Mesendoderm (in vitro differentiated cells): ENCODE results near the gene IGF2R.

Experiments used
- DNase-seq: peaks from one replicate; pipeline ENCODE4 v3.0.0; 2013
- H2AK5ac ChIP-seq: 2 replicates; pipeline ENCODE4 v1.6.1; 2013; ENCODE audit warnings: low read length, inconsistent platforms
- H2BK120ac ChIP-seq: 2 replicates; pipeline ENCODE4 v1.6.1; 2013; ENCODE audit warnings: low read depth, mild to moderate bottlenecking, low read length, moderate library complexity, mixed read lengths
- H2BK15ac ChIP-seq: replicated peaks from 2 replicates; pipeline ENCODE4 v1.6.1; 2013; ENCODE audit warnings: low read depth, mild to moderate bottlenecking, moderate library complexity
- H2BK5ac ChIP-seq: 2 replicates; pipeline ENCODE4 v1.6.1; 2013; ENCODE audit warnings: low read length, inconsistent platforms
- H3K18ac ChIP-seq: 2 replicates; pipeline ENCODE4 v1.6.1; 2013; ENCODE audit warnings: mild to moderate bottlenecking, low read length, mixed read lengths
- H3K23ac ChIP-seq: one replicate; pipeline ENCODE4 v1.6.1; 2013; ENCODE audit warnings: low read length
- H3K27ac ChIP-seq: 2 replicates; pipeline ENCODE4 v1.5.1; 2013; ENCODE audit warnings: low read depth, mild to moderate bottlenecking, inconsistent platforms, low read length, moderate library complexity
- H3K27me3 ChIP-seq: 2 replicates; pipeline ENCODE4 v1.6.1; 2013; ENCODE audit warnings: low read length, control low read depth, mild to moderate bottlenecking, inconsistent platforms; ENCODE audit not compliant: insufficient read depth, poor library complexity
- H3K36me3 ChIP-seq: 2 replicates; pipeline ENCODE4 v1.6.1; 2013; ENCODE audit warnings: low read length, inconsistent platforms; ENCODE audit not compliant: control insufficient read depth, insufficient read depth
- H3K4ac ChIP-seq: one replicate; pipeline ENCODE4 v1.6.1; 2013; ENCODE audit warnings: low read depth, mild to moderate bottlenecking, low read length, moderate library complexity
- H3K4me1 ChIP-seq: 2 replicates; pipeline ENCODE4 v1.6.1; 2013; ENCODE audit warnings: low read depth, low read length, inconsistent platforms; ENCODE audit not compliant: control insufficient read depth
- H3K4me2 ChIP-seq: 2 replicates; pipeline ENCODE4 v1.6.1; 2013; ENCODE audit warnings: low read length
- H3K4me3 ChIP-seq: 2 replicates; pipeline ENCODE4 v1.5.1; 2013; ENCODE audit warnings: mild to moderate bottlenecking, low read length
- H3K56ac ChIP-seq: one replicate; pipeline ENCODE4 v1.6.1; 2013; ENCODE audit warnings: low read length
- H3K79me1 ChIP-seq: 2 replicates; pipeline ENCODE4 v1.6.1; 2013; ENCODE audit warnings: low read length, inconsistent platforms
- H3K79me2 ChIP-seq: 2 replicates; pipeline ENCODE4 v1.6.1; 2013; ENCODE audit warnings: mild to moderate bottlenecking, low read length; ENCODE audit not compliant: control insufficient read depth, insufficient read depth
- H3K9ac ChIP-seq: 2 replicates; pipeline ENCODE4 v1.6.1; 2013; ENCODE audit warnings: low read length, inconsistent platforms
- H4K5ac ChIP-seq: one replicate; pipeline ENCODE4 v1.6.1; 2013; ENCODE audit warnings: low read length
- H4K8ac ChIP-seq: one replicate; pipeline ENCODE4 v1.6.1; 2013; ENCODE audit warnings: low read depth, mild to moderate bottlenecking, control low read depth, low read length, moderate library complexity
- WGBS: extraction: QIAGEN DNeasy Blood & Tissue Kit; methylation state at CpG from one replicate; pipeline ENCODE4 v1.1.7; 2013; ENCODE audit warnings: low lambda C conversion rate, missing lambda C conversion rate; ENCODE audit not compliant: insufficient coverage; ENCODE audit errors: extremely low coverage; 5-methylcytosine and 5-hydroxymethylcytosine counted together

The IGF2R gene

DNA sequence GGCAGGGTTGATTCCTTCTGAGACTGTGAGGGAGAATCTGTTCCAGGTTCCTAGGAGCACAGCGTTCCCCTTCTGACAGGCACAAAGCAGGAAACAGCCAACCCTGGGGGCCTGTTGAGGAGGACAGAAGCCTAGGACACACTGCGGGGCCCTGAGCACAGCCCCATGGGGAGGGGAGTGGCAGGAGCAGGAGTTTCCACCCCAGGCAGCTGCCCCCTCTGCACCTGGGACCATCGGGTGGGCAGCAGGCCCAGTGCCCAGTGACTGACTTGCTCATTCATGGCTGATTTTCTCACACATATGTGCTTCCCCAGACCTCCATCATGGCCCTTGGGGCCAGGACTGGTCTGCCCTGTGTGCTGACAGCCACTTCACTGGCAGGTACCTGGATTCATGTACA is 146.5 kb downstream of the IGF2R start:
- no peak overlapping the region for H2BK5ac ChIP-seq
- H3K9ac ChIP-seq, result no peak overlapping the region
- no peak overlapping the region for H3K23ac ChIP-seq
- no peak overlapping the region for H3K4me2 ChIP-seq
- WGBS, result no CpG with 5 or more reads among the region's 3 CpGs
- H3K4me1 ChIP-seq, result no peaks in the 10 kb centered on the region
- H3K4ac ChIP-seq, result no peak overlapping the region
- H4K8ac ChIP-seq, result no peak overlapping the region
- no peak overlapping the region for H2AK5ac ChIP-seq
- no peak overlapping the region for H3K18ac ChIP-seq
- no peak overlapping the region for H3K4me3 ChIP-seq
- no peaks in the 10 kb centered on the region for H3K36me3 ChIP-seq
- no peak overlapping the region for H2BK15ac ChIP-seq
- no peaks in the 10 kb centered on the region for H3K79me1 ChIP-seq
- DNase-seq, result no peak
- no peaks in the 10 kb centered on the region for H3K27me3 ChIP-seq
- H3K79me2 ChIP-seq, result no peaks in the 10 kb centered on the region
- H2BK120ac ChIP-seq, result no peak overlapping the region
- no peak overlapping the region for H3K27ac ChIP-seq
- no peak overlapping the region for H4K5ac ChIP-seq
- no peak overlapping the region for H3K56ac ChIP-seq

GRCh38 chr6:160116411-160116810 is 147.5 kb downstream of the IGF2R start:
- Histone ChIP-seq H3K4ac (no peak overlapping the region), H3K4me3 (no peak overlapping the region), H2BK15ac (no peak overlapping the region), H4K5ac (no peak overlapping the region), H3K18ac (no peak overlapping the region), H3K56ac (no peak overlapping the region), H3K79me1 (no peaks in the 10 kb centered on the region), H4K8ac (no peak overlapping the region), H3K4me1 (no peaks in the 10 kb centered on the region), H3K36me3 (no peaks in the 10 kb centered on the region), H3K79me2 (no peaks in the 10 kb centered on the region), H3K23ac (no peak overlapping the region), H2AK5ac (no peak overlapping the region), H3K27ac (no peak overlapping the region), H3K9ac (no peak overlapping the region), H3K27me3 (no peaks in the 10 kb centered on the region), H2BK5ac (no peak overlapping the region), H2BK120ac (no peak overlapping the region), H3K4me2 (no peak overlapping the region)
- DNase-seq, result no peak
- WGBS, result no CpG with 5 or more reads among the region's 2 CpGs

- H3K9ac ChIP-seq, result no peak overlapping the region
- no peak overlapping the region for H4K8ac ChIP-seq
- H2BK15ac ChIP-seq, result no peak overlapping the region
- no peak overlapping the region for H3K4me3 ChIP-seq
- no peak overlapping the region for H2BK5ac ChIP-seq
- no peaks in the 10 kb centered on the region for H3K27me3 ChIP-seq
- H3K4me2 ChIP-seq, result no peak overlapping the region
- no peaks in the 10 kb centered on the region for H3K4me1 ChIP-seq
- H4K5ac ChIP-seq, result no peak overlapping the region
- no peaks in the 10 kb centered on the region for H3K79me2 ChIP-seq
- H3K79me1 ChIP-seq, result no peaks in the 10 kb centered on the region
- H3K36me3 ChIP-seq, result no peaks in the 10 kb centered on the region
- no peak overlapping the region for H3K27ac ChIP-seq
- no peak overlapping the region for H3K56ac ChIP-seq
- DNase-seq, result no peak
- H3K4ac ChIP-seq, result no peak overlapping the region
- WGBS, result no CpG with 5 or more reads among the region's 6 CpGs
- no peak overlapping the region for H2AK5ac ChIP-seq
- no peak overlapping the region for H3K23ac ChIP-seq
- no peak overlapping the region for H2BK120ac ChIP-seq
- no peak overlapping the region for H3K18ac ChIP-seq
Observed at GRCh38 chr6:160117137-160117536, 148.3 kb downstream of the IGF2R start.

DNA sequence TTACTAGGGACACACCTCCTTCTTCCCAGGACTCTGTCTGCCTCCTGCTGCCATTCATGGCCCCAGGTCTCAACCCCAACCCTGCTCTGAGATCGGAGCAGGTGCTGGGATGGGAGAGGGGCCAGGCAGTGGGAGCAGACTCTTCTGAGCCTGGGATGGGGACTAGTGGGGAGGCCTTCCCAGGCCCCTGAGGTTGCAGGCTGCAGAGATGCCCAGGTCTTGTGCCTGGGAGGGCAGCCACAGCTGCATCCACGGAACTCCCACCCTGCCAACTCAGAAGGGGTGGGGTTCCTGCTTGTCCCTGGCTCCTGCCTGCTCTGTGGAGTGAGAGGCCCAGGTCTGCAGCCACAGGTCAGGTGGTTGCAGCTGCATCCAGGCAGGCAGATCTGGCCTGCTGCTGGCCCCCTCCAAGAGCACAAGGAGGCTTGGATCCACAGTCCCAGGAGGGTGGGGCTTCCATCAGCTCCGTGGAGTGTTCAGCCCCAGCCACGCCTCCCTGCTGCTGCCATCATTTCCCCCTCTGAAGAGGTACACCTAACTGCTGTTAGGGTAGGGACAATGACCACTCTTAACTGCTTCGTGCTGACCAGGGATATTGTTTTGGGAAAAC is 149.8 kb downstream of the IGF2R start:
- H3K4me2 ChIP-seq, result no peak overlapping the region
- H3K4ac ChIP-seq, result no peak overlapping the region
- H3K36me3 ChIP-seq, result no peaks in the 10 kb centered on the region
- no peak overlapping the region for H4K5ac ChIP-seq
- no peaks in the 10 kb centered on the region for H3K79me1 ChIP-seq
- H3K4me1 ChIP-seq, result no peaks in the 10 kb centered on the region
- no peak overlapping the region for H2BK15ac ChIP-seq
- H3K79me2 ChIP-seq, result no peaks in the 10 kb centered on the region
- no peak for DNase-seq
- H3K18ac ChIP-seq, result no peak overlapping the region
- H3K23ac ChIP-seq, result no peak overlapping the region
- H3K27ac ChIP-seq, result no peak overlapping the region
- H2BK120ac ChIP-seq, result no peak overlapping the region
- H3K56ac ChIP-seq, result no peak overlapping the region
- H3K27me3 ChIP-seq, result no peaks in the 10 kb centered on the region
- H3K4me3 ChIP-seq, result no peak overlapping the region
- no peak overlapping the region for H4K8ac ChIP-seq
- no CpG with 5 or more reads among the region's 5 CpGs for WGBS
- H2BK5ac ChIP-seq, result no peak overlapping the region
- no peak overlapping the region for H3K9ac ChIP-seq
- H2AK5ac ChIP-seq, result no peak overlapping the region

DNA sequence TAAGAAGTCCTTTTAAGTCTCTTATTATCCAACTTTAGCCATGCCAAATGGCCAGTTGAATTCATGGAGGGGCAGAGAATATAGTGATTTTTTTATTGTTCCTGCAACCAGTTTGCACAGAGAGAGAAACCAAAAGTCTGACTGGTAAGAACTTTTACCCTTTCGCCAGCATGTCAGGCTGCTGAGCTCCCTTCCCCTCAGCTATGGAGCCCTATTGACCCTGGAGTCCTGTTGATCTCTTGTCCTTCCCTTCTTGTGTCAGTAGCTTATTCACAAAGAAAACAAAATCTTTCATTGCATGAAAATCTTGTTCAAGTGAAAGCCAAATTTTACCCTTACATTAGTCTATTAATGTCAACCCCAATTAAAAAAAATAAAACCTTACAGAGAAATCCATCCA is 151.2 kb downstream of the IGF2R start:
- Histone ChIP-seq H2BK5ac (no peak overlapping the region), H3K27me3 (no peaks in the 10 kb centered on the region), H3K4me2 (no peak overlapping the region), H4K5ac (no peak overlapping the region), H3K9ac (no peak overlapping the region), H2BK120ac (no peak overlapping the region), H3K4me3 (no peak overlapping the region), H3K56ac (no peak overlapping the region), H3K79me2 (no peaks in the 10 kb centered on the region), H4K8ac (no peak overlapping the region), H3K18ac (no peak overlapping the region), H3K4me1 (no peaks in the 10 kb centered on the region), H3K23ac (no peak overlapping the region), H3K79me1 (no peaks in the 10 kb centered on the region), H3K36me3 (no peaks in the 10 kb centered on the region), H3K4ac (no peak overlapping the region), H2AK5ac (no peak overlapping the region), H3K27ac (no peak overlapping the region), H2BK15ac (no peak overlapping the region)
- no peak for DNase-seq
- WGBS, result no CpG with 5 or more reads among the region's 1 CpG

- Histone ChIP-seq H2BK120ac (no peak within 1 kb of the TSS), H3K4me2 (no peak within 1 kb of the TSS), H3K18ac (no peak within 1 kb of the TSS), H3K56ac (no peak within 1 kb of the TSS), H3K4me3 (no peak within 1 kb of the TSS), H3K4me1 (no peaks in the 10 kb centered on the region), H4K5ac (no peak within 1 kb of the TSS), H3K36me3 (no peaks in the 10 kb centered on the region), H3K79me1 (no peaks in the 10 kb centered on the region), H3K4ac (no peak within 1 kb of the TSS), H2AK5ac (no peak within 1 kb of the TSS), H3K79me2 (no peaks in the 10 kb centered on the region), H2BK15ac (no peak within 1 kb of the TSS), H2BK5ac (no peak within 1 kb of the TSS), H3K9ac (no peak within 1 kb of the TSS), H3K27me3 (no peaks in the 10 kb centered on the region), H4K8ac (no peak within 1 kb of the TSS), H3K27ac (no peak within 1 kb of the TSS), H3K23ac (no peak within 1 kb of the TSS)
- no CpG with 5 or more reads among the region's 8 CpGs for WGBS
- no peak for DNase-seq
Observed at GRCh38 chr6:160121558-160121957, 152.7 kb downstream of the IGF2R start, which contains the start of gene SLC22A1. Gene SLC22A1 (plus strand): TSS chr6:160121815. CDS start chr6:160121936, 121 bp downstream.
